ENCODE results near the gene MED27.
"Not testable (repeated sequence)": the region's sequence is repeated elsewhere in the genome, so short reads cannot be mapped to it uniquely, and the experiment has no call there.

Gene MED27

DNA sequence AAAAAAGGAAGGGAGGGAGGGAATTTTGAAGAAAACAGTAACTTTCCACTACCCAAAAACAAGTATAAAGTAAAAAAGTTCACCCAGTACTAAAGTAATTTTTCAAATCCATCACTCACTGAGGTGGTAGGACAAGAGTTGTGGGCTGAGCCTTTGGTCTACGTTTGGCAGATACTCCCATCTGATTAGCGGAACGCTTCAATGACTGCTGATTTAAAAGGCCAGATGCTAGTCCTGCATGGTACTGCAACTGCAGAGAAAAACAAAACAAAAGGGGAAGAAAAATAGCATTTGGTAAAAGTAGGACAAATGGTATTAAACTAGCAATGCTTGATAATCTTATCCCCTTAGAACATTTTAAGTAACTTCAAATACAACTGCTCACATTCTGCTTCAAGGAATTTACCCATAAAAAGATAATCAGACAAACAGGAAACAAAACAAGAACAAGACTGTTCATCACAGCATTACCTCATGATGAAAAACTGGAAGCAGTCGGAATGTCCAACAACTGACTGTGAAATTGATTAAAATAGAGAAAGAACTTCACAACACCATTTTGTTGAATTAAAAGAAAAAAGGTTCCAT lies 65.4 kb downstream of the MED27 start:
- DNase-seq, result no peak

DNA sequence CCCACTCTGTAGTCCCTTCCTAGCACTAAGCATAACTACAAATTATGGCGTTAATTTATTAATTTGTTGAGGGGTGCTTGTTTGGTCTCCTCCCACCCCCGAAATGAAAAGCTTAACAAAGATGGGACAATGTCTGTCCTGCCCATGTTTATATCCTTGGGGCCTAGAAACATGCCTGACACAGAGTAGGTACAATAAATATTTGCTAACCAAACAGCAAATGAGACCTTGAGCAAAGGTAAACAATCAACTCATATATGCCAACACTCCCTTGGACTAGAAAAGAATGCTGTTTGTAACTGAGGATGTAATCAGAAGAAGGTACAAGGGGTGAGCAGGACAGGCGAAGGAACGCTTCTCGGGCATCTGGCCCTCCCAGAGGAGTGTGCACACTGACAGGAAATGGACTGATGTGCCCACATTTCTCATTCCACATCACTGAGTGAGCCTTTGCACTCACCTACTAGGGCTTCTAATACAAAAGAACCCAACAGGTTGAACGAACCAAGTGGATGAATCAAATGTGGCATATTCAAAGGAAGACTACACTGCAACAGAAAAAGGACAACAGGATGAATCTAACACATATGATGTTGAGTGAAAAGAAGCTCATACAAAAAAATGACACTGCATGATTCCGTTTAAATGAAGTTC lies 66.8 kb downstream of the MED27 start:
- DNase-seq, result no peak

DNA sequence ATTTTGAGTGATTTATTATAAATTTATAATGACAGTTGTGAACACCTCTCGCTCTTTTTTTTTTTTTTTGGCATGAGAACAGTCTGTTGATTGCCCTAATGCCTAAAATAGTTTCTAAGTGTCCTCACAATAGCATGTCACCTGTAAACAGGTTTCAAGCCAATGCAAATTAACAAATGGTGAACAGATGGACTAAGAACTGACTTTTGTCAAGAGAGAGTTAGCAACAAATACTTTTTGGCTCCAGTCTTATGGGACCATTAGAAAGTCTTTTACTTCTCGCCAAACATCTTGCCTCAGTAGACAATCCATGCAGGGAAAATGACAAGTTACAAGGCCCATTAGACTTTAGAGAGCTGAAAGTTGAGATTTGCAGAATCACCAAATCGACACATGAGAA lies 67.8 kb downstream of the MED27 start:
- DNase-seq, result no peak

DNA sequence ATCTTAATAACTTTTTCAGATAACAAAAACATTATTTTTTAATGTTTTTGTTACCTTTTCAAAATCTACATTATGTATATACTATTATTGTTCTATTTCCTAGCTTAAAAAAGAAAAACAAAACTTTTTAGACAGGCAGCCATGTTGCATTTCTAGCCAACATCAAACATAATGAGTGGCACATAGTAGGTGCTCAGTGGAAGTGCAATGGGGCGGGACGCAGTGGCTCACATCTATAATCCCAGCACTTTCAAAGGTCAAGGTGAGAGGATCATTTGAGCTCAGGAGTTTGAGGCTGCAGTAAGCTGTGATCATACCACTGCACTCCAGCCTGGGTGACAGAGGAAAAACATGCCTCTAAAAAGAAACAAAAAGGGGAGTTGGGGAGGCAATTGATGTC lies 68.4 kb downstream of the MED27 start:
- no peak for DNase-seq

DNA sequence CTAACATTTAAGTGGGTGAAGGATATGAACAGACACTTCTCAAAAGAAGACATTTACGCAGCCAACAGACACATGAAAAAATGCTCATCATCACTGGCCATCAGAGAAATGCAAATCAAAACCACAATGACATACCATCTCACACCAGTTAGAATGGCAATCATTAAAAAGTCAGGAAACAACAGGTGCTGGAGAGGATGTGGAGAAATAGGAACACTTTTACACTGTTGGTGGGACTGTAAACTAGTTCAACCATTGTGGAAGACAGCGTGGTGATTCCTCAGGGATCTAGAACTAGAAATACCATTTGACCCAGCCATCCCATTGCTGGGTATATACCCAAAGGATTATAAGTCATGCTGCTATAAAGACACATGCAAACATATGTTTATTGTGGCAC lies 69.5 kb downstream of the MED27 start:
- DNase-seq, result not testable (repeated sequence)

DNA sequence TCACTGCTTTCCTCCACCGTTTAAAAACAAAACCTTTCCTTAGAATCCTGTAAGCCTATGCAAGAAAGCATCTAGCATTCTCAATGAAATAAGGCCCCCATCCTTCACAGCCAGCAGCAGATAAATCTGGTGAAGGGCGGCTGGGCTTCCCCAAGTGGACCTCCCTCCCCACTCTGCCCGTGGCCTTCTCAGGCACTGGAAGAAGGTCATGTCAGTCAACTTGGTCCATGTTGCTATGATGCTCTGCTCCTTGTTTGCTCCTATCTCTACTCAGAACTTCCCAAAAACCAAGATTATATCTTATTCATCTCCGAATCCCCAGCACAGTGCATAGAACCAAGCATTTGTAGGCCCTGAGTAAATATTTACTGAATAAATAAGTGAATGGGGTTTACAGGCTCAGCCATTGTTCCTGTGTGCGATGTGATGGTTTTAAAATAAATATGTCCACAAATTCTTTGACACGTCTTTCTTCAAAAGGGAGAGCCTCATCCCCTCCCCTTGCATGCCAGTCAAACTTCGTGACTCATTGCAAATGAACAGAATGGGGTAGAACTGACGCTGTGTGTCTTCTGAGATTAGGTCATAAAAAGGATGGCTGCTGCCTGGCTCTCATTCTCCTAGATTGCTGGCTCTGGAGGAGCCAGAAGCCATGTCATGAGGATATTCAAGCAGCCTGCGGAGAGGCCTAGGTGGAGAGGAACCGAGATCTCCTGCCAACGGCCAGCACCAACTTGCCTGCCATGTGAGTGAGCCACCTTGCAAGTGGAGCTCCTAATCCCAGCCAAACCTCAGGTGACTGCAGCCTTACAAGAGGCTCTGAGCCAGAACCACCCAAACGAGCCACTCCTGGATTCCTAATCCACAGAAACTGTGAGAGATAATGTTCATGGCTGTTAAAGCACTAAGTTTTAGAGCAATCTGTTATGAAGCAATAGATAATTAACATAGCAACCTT lies 70.5 kb downstream of the MED27 start:
- DNase-seq, result no peak

DNA sequence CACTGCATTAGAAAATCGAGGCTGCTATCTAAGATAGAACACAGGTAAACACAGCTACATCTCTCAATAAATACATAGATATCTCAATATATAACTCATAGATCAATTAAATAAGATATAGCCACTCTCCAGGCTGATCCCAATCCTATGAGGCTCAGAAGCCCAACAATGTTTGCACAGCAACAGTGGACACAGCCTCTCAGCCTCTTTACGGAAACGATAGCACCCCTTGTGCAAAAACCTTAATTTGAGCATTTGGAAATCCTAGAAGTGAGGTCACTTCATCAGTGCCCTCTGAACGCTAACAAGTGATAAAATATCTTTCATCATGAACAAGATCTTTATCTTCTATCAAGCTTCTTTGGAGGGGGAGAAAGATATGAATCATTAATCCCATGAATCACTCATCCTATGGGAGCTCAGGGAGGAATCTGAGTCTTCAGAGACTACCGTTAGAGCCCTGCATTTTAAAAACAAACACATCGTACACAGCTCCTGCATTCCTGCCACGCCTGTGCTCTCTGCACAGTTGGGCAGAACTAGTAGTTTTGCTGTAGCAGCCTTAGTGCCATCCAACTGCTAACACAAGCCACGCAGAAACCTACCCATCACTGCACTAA lies 71.4 kb downstream of the MED27 start:
- no peak for DNase-seq

DNA sequence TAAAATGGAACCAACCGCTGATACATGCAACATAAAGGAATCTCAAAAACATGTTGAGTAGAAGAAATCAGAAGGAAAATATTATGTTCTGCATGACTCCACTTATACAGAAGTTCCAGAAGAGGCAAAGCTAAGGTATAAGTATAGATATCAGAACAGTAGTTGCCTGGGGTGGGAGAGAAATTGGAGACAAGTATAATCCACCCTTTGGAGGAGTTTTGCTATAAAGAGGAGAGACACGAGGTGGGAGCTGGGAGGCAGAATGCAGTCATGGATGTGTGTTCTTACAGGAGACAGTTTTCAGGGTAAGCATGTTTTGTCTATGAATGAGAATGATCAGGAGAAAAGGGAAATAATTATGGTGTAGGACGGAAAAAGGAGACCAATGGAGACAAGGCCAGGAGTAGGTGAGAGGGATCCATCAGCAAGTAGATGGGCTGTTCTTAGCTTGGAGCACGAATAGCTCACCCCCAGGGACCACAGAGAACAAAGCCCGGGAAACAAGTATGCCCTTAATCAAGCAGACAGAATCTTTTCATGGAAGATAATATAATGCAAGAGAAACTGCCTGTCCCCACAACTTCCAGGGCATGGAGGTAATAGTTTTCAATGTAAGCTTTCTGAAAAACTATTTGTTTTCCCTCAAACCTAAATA lies 72.2 kb downstream of the MED27 start:
- no peak for DNase-seq

DNA sequence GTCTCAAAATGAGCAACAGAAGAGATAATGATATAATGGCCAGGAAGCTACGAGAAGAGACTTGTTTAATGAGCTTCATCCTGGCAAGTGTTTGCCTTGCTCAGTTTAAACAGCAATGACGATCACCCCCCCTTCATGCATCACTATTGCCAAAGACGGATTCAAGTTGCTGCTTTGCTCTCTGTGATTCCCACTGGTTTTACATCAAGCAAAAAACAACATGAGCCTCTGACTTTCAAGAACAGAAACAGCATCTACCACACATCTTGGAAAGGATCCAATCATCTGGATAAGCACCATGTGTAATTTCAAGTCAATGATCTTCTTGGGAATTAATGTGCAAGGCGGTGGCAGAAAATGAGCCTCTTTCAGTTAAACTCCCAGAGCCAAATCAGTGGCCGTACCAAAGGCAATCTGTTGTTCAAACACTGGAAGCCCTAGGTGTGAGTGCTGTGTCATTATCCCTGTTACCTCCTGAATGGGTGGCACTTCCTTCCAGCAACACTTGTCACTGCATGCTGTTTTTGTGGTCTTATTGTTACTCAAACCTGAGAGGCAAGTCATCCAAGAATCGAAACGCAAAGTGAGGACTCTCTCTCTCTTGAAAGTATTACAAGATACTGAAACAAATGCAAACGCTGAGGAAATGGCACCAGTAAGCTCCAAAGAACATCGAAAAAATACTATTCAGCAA lies 72.8 kb downstream of the MED27 start:
- DNase-seq, result no peak

DNA sequence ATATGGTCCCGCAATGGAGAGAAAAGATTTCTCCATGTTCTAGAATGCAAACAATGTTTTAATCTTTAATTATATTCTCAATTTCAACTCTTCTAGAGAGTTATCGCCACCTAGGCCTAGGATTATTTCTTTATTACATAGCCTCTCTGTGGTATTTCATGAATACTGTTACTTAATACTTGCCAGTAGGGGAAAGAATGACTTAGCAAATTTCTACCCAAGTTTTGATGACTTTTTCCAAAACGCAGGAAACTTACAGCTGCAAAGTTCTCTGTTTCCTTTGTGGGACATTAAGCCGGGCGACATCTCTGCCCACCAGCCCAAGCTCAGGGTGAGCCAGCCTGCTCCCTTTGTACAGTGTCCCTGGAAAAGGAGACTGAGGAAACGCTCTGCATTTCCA lies 73.8 kb downstream of the MED27 start:
- no peak for DNase-seq

DNA sequence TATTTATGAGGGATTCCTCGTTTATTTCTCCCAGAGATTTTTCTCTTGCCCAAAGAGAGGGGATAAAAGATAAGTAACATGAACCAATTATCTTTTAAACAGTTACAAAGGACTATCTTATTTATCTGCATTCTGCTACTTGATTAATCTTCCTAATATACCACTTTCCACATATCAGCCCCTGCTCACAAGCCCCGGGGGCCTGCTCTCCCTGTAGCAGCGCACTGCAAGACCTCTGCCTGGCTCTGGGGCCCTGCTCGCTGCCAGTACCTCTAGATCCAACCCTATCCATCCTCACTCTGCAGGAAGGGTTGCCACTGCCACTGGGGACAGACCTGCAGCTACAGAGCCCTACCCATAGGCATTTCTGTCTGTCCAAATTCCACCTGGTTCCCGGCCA lies 75.3 kb downstream of the MED27 start:
- no peak for DNase-seq

DNA sequence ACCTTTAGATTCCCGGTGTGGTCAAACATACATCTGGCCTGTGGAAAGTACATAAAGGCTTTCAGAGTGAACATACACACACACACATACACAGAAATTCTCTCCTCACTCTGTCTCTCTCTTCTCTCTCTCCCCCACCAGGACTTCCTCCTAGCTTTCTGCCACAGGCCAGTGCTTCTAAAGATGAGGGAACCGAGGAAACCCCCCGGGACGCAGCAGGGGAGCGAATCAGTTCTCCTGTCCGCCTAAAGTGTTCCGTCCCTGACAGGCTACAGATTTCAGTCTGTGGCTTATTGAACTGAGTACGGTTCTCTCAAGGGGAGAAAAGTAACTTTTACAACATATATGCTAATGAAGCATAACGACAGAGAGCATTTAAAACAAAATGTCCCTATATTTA lies 75.8 kb downstream of the MED27 start:
- DNase-seq, result no peak

DNA sequence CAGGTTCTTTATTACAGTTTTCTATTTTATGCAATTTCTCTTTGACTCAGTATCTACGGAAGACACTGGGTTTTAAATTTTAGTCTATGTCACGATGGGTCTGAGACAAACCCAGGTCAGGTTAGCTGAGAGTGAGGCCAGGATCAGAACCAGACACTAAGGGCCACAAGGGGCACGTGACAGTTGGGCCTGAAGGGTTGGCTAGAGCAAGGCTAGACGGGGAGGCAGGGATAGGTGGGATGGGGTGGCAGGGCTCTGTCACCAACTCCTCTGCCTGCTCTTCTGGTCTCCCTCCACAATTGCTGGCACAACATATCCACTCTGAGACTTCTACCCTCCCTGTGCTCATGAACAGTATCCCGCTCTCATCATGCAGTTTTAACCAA lies 76.4 kb downstream of the MED27 start:
- DNase-seq, result no peak

DNA sequence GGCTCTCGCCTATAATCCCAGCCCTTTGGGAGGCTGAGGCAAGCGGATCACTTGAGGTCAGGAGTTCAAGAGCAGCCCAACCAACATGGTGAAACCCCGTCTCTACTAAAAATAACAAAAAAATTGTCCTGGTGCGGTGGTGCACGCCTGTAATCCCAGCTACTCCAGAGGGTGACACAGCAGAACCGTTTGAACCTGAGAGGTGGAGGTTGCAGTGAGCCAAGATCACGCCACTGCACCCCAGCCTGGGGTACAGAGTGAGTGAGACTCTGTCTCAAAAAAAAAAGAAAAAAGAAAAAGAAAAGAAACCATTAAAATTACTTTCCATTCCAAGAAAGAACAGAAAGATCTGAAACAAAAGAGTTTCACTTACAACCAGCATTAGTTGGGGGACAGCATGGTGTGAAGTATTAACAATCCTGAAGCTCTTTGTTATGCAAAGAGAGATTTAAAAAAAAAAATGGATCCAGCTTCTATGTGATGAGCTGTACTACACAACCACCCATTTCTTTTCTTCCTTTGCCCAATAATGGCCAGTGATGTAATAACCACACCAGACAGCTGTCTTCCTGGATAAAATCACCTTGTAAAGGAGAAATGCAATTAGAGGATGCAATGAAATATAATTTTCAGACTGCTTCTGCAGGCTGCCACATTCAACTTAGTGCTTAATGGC lies 76.9 kb downstream of the MED27 start:
- no peak for DNase-seq

DNA sequence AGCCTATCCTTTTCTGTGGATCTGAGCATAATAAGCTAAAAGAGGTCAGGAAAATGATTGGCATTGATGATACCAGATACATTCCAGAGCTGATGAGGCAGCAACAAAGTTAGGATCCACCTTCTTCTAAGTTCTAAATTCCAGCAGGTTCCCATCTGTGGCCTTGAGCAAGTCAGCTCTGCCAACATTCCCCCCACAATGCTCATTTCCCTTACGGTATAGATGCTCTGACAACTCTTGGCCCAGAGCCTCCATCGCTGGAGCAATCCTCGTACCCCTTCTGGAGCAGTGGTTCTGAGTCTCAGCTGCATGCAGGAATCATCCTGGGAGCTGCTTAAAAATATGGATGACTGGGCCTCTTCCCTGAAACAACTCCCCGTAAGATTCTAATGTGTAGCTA lies 78.1 kb downstream of the MED27 start:
- no peak for DNase-seq

DNA sequence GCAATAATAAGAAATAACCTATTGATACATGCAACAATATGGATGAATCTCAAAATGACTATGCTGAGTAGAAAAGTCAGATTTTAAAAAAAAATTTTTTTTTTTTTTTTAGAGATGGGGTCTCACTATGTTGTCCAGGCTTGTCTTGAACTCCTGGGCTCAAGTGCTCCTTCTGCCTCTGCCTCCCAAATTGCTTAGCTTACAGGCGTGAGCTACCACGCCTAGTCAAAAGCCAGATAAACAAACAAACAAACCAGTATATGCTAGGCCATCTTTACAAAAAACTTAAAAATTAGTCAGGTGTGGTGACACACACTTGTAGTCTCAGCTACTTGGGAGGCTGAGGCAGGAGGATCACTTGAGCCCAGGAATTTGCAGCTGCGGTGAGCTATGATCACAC lies 79.0 kb downstream of the MED27 start:
- DNase-seq, result no peak

DNA sequence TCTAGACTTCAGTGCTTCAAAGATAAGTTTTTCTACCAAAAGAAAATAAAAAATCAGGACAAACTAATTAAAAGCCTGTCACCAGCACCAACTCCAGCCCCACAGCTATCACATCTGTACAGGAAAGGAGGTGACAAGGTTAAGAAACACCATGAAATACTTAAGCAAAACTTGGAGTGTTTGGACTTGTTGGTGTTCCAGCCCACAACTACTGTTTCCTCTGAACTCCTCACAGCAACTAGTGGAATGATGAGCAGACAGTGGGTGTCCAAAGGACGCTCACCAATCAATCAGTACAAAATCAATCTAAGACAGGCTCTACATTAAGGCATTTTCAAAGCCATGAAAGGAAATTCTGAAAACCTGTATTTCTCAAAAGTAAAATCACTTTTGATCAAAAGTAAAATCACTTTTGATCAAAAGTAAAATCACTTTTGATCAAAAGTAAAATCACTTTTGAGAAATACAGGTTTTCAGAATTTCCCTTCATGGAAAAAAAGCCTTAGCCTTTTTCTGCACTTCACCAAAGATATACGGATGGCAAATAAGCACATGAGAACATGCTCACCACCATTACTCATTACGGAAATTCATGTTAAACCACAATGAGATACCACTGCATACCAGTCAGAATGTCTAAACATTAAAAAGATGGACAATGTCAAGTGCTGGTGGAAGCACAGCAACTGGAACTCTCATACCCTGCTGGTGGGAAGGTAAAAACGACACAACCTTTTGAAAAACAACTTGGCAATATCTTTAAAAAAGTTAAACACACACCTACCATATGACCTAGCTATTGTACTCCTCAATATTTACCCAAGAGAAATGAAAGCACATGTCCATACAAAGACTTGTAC lies 79.7 kb downstream of the MED27 start:
- DNase-seq, result no peak

DNA sequence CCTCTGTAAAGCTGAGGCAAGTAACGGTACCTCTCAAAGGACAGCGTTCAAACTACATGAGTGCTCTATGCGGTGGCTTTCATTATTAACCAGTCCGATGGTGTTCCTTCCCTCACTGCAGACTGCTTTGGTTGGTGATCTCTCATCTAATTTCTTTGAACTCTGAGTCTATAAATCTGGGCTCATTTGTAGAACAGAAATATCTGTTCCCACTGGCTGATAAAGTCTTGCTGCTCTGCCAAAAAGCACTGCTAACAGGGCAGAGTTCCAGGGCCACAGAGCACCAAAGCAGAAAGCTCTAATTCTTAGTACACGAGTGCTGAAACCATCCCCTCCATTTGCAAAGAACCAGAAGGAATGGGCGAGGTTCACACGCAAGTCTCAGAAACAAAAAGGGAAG lies 81.9 kb downstream of the MED27 start:
- no peak for DNase-seq

DNA sequence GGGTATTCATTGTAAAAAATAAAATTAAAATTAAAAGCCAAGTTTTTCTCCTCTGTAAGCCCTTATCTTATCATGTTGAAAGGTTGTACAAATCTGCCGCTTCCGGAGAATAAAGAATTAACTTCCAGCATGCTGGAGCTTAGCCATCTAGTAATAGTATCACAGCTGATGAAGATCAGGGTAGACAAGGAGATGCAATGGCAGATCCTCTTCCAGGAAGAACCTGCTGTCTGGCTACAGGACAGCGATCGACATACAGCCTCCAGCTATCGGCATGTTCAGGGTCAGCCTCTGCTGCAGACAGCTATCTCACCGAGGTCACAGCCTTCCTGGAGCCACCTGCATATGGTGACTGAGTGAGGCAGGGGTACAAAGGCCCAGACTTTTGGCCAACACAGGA lies 82.6 kb downstream of the MED27 start:
- no peak for DNase-seq

DNA sequence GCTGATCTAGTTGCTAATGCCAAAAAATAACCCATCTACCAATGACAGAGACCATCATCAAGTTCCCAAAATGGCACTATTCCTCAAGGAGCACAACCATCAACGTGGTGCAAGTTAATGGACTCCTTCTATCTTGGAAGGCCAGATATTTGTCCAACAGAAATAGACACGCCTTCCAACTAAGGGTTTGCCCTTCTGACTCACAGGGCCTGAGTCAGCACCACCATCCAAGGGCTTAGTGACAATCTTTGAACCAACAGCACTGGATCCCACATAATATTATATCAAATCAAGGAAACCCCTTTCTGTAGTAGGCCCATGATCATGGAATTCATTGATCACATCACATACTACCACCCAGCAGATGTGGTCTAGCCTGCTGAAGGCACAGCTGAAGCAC lies 84.3 kb downstream of the MED27 start:
- no peak for DNase-seq
